ENCODE data around the gene FA2H.
"Not testable (repeated sequence)": the region's sequence is repeated elsewhere in the genome, so short reads cannot be mapped to it uniquely, and the experiment has no call there.

FA2H gene, protein sequence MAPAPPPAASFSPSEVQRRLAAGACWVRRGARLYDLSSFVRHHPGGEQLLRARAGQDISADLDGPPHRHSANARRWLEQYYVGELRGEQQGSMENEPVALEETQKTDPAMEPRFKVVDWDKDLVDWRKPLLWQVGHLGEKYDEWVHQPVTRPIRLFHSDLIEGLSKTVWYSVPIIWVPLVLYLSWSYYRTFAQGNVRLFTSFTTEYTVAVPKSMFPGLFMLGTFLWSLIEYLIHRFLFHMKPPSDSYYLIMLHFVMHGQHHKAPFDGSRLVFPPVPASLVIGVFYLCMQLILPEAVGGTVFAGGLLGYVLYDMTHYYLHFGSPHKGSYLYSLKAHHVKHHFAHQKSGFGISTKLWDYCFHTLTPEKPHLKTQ

DNA sequence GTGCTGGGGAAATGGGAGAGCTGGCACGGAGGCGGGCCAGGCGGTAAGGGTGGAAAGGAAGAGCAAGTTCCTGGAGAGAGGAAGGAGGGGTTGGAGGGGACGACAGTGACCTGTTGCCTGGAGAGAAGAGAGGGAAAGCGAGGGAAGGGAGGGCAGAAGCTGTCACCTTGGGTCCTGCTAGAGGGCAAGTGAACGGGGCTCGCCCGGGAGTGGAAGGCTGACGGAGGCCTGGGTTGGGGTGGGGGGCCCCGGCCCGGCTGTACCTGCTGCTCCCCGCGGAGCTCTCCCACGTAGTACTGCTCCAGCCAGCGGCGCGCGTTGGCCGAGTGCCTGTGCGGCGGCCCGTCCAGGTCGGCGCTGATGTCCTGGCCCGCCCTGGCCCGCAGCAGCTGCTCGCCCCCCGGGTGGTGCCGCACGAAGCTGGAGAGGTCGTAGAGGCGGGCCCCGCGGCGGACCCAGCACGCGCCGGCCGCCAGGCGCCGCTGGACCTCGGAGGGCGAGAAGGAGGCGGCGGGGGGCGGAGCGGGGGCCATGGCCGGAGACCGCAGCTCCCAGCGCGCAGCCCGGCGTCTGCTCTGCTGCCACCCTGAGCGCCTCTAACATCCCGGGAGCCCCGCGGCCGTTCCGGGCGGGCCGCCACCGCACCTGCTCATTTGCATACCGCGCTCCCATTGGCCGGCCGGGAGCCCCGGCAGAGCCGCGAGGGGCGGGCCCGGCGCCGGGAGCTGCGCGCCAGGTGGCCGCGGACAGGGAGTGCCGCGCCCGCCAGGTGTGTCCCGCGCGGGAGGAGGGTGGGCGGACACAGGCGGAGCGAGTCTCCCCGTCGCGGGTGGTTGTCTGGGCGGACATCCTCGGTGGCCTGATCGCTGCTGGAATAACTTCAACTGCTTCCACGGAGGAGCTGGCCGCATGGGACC is at the start of gene FA2H:
Gene FA2H (minus strand): TSS at position 598 of the 917 bp plus-strand sequence. CDS start 65 bp downstream, at position 533.
- peak; percentile 4 for DNase-seq

GRCh38 chr16:74817851-74818250 is 43.2 kb upstream of the FA2H start:
- no peak for DNase-seq

DNA sequence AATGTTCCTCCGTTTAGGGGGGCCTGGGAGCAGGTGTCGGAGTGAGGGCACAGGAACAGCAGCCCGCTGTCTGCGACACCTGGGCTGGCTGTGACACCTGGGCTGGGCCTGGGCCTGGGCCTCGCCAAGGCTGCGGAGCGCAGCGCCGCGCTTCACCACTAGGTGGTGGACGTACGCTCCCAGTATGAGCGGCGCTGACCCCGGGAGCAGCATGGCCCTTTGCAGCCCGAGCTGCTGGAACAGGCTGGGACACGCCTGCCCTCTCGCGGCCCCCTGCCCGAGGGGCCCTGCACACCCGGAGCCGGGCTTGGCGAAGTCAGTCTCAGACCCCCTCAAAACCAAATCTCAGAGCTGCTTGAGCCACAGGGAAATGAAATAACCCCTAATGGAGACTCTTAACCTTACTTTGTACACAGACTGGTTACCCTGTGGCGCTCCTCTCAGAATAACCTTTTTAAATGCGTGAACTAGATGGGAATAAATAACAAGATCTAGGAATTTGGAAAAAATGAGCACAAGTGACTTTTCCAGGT is 38.6 kb upstream of the FA2H start:
- DNase-seq = peak; percentile 27

GRCh38 chr16:74811911-74812310 is 37.3 kb upstream of the FA2H start:
- DNase-seq = no peak

GRCh38 chr16:74811216-74811615 is 36.6 kb upstream of the FA2H start:
- DNase-seq = not testable (repeated sequence)

- DNase-seq = no peak
These were observed 32.5 kb upstream of the FA2H start for GRCh38 chr16:74807052-74807646.

DNA sequence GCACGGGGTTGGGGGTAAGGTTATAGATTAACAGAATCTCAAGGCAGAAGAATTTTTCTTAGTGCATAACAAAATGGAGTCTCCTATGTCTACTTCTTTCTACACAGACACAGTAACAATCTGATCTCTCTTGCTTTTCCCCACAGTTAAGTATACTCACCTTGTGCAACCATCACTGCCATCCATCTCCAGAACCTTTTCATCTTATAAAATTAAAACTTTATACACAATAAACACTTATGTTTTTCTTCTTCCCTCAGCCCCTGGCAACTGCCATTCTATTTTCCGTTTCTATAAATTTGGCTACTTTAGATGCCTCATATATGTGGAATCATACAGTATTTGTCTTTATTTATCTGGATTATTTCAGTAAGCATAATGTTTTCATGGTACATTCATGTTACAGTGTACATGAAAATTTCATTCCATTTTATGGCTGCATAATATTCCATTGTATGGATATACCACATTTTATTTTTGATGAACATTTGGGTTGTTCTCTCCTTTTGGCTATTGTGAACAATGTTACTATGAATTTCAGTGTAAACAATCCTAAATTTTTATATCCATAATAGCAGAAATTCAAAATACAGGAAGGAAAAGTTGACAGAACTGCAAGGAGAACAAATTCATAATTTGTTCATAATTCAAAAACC is 25.7 kb upstream of the FA2H start:
- DNase-seq = no peak

DNA sequence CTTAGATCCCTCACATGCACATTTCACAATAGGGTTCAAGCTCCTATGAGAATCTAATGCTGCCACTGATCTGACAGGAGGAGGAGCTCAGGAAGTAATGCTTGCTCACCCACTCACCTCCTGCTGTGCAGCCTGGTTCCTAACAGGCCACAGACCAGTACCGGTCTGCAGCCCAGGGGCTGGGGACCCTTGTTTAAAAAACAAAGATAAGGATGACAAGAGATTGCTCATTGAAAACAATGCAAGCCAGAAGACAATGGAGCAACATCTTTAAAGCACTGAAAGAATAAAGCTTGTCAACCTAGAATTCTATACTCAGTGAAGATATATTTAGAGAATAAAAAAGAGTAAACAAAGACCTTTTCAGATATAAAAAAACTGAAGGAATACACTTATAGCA is 22.8 kb upstream of the FA2H start:
- no peak for DNase-seq

DNA sequence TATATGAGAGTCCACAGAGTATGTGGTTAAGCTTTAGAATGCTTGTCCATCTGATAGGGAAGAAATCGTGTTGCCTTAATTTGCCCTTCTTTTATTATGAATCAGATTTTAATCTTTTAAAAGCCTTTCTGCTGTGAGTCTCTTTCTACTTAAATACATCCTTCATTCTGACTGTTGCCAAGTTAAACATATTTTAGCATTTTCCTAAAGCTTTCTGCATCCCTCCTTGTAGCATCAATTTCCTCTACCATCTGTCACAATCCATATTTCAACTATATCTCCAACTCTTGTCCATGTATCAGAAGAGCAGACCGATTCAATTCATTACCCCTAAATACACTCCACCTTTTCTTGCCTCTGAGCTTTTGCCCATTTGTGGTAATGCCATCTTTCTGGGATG is 20.5 kb upstream of the FA2H start:
- DNase-seq = no peak

DNA sequence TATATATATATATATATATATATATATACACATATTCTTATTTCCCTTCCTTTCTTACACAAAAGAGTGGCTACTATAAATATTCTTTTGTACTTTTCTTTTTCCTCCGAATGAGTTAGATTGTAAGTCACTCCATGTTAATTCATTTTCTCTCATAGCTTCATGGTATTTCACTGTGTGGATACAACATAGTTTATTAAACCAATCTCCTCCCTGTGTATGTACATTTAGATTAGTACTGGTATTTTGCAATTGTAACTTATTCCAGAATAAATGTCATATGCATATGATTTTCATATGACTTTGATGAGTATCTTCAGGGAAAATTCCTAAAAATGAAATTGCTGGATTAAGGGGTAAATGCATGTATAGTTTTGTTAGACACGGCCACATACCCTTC is 20.0 kb upstream of the FA2H start:
- no peak for DNase-seq

GRCh38 chr16:74793571-74793970 is 19.0 kb upstream of the FA2H start:
- no peak for DNase-seq

DNA sequence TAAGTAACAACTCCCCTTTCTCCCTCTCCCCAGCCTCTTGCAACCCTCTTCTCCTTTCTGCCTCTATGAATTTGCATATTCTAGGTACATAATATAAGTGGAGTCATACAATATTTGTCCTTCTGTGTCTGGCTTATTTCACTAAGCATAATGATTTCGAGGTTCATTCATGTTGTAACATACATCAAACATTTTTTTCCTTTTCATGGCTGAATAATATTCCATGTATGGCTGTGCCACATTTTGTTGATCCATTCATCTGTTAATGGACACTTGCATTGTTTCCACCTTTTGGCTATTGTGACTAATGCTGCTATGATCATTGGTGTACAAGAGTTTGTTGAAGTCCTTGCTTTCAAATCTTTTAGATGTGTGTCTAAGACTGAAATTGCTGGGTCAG is 17.6 kb upstream of the FA2H start:
- no peak for DNase-seq

- DNase-seq = not testable (repeated sequence)
These were observed 17.1 kb upstream of the FA2H start for GRCh38 chr16:74791749-74792148.

DNA sequence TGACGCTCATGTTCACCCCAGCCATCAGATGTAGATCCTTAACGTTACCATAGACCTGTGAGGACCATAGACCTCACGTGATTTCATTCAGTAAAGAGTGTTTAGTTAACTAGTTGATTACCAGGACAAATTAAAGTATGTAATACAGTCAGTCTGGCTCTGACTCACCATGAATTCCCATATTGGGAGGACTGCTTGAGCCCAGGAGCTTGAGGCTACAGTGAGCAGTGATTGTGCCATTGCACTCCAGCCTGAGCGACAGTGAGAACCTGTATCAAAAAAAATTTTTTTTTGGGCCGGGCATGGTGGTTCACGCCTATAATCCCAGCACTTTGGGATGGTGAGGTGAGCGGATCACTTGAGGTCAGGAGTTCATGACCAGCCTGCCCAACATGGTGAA is 13.5 kb upstream of the FA2H start:
- no peak for DNase-seq

GRCh38 chr16:74785031-74785430 is 10.4 kb upstream of the FA2H start:
- no peak for DNase-seq

DNA sequence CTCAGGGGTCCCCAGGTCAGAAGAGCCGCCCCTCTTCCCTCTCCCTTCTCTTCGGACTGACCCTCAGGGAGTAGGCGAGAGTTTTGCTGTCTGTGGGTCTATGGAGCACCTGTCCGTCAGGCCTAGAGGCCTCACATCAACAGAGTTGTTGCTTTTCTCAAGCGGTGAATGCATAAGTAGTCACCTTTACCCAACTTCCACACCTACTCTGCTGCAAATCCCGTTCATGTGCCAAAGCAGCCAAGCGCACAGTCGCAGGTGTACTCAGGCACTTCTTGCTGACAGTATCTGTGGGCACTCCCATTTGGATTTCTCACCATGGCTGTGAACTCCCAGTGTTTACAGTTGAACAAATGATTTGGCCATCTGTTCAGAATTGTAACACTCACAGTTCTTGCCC is 4.0 kb upstream of the FA2H start:
- no peak for DNase-seq

DNA sequence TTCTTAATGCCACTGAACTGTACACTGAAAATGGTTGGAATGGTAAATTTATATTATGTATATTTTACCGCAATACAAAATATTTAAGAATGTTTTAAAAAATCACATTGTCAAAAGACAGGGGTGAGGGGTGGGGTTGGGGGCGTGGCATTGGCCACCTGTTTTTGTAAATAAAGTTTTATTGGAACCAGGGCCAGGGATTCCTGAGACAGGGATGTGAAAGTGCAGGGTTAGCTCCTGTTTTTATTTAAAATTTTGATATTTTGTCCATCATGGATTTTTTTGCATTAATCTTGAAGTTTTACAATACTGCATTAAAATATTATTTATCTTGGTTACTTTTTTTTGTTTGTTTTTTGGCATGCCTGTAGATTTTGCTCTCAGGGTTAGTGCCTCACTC is 2.3 kb upstream of the FA2H start:
- no peak for DNase-seq

- DNase-seq = no peak
These were observed 635 bp upstream of the FA2H start for GRCh38 chr16:74775255-74775654.

DNA sequence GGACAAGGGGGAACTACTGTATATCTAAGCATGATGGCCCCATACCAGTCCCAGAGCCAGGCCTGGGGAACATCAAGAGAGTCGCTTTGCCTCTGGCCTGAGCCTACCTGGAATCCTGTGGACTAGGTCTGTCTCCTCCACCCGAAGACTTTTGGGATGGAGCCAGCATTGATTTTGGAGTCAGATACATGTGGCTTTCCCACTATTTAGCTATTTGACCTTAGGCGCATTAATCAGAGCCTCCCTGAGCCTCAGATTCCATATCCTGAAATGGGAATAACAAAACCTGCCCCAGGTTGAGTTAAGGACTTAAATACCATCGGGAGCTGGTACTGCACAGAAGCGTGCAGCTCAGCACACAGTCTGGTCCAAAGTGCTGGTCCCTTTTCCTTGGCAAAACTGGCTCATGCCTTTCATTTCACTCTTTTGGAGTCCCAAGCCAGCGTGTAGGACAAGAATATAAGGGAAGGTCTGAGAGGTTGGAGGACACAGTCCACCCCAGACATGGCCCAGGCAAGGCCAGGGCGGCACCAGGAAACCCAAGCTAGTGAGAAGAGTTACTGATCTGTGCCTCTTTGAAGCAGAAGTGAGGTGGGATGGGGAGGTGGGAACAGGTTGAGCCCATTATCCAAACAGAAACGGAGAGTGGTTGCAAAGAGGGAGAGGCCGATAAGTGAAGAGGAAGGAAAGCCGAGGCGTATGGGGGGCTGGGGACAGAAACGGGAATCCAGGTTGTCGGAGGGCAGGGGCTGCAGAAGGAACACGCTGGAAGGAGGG is 986 bp downstream of the FA2H start:
- no peak for DNase-seq

DNA sequence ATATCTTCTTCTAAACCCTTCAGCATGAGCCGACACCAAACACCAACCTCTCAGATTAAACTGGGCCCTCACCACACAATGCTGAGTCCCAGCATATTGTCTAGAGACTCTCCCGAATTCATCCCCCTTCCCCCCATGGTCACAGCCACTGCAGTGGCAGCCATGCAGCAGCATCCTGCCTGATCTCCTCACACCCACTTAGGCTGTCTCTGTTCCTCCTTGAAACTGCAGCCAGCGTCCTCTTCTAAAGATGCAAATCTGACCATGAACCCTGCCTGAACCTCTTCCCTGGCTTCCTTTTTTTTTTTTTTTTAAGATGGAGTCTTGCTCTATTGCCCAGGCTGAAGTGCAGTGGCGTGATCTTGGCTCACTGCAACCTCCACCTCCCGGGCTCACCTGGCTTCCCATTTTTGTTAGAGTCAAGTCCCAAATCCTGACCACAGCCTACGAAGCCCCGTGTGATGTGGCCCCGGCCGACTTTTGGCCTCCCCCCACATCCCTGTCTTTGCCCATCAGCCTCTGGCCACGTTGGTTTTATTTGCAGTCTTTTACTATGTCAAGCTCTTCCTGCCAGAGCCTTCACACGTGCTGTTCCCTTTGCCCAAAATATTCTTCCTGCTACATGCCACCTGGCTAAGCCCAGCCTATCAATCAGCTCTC is 2.8 kb downstream of the FA2H start:
- no peak for DNase-seq

GRCh38 chr16:74770831-74771526 is 3.6 kb downstream of the FA2H start:
- DNase-seq = no peak

Data from NCI-H2227 treated with DMSO at 0.1 percent for 48 hours (cell line).